PC-3 (cell line): ENCODE data around the gene DCLK1.

ENCODE experiments used
- CTCF ChIP-seq: fragments of 300-600 bp; sonication (generic); conservative IDR thresholded peaks from 2 replicates; pipeline ENCODE4 v1.5.1; 2017; ENCODE audit warnings: antibody characterized with exemption, low read depth, mild to moderate bottlenecking, low read length
- EZH2phosphoT487 ChIP-seq: fragments of 300-600 bp; sonication (generic); IDR thresholded peaks from 2 replicates; pipeline ENCODE4 v1.6.1; 2018; ENCODE audit warnings: mild to moderate bottlenecking, antibody characterized with exemption, low read length, borderline replicate concordance

GRCh38 chr13:35889560-35889959 lies 241.6 kb downstream of the DCLK1 start:
- TF ChIP-seq CTCF, result no peak
- no peak for TF ChIP-seq EZH2phosphoT487
